Nephron (organoid): ENCODE results near the gene GRM5.

Experiments used
- H3K27ac Mint-ChIP-seq, 3 experiments: 2 replicates each; pipeline ENCODE4 v1.8.0; 2020; ENCODE audit warnings: mixed read lengths in 3 of 3, mild to moderate bottlenecking in 2 of 3, moderate library complexity in 1 of 3
- H3K27me3 Mint-ChIP-seq: 2 replicates; pipeline ENCODE4 v1.8.0; 2021; ENCODE audit warnings: low read depth, mild to moderate bottlenecking, moderate library complexity, mixed read lengths
- H3K36me3 Mint-ChIP-seq: 2 replicates; pipeline ENCODE4 v1.8.0; 2020; ENCODE audit warnings: low read depth, mixed read lengths
- H3K4me1 Mint-ChIP-seq: 2 replicates; pipeline ENCODE4 v1.8.0; 2020; ENCODE audit warnings: mixed read lengths
- H3K4me3 Mint-ChIP-seq, 3 experiments: 2 replicates each; pipeline ENCODE4 v1.8.0; 2020; ENCODE audit warnings: mild to moderate bottlenecking in 3 of 3, mixed read lengths in 3 of 3, moderate library complexity in 2 of 3
- H3K9me3 Mint-ChIP-seq: 2 replicates; pipeline ENCODE4 v1.8.0; 2020; ENCODE audit warnings: mixed read lengths
- CTCF ChIP-seq, 3 experiments: fragments of 200-600 bp; sonication (generic); IDR thresholded peaks; one replicate each; pipeline ENCODE4 v1.5.0; 2021; ENCODE audit warnings: antibody characterized with exemption in 3 of 3; ENCODE audit not compliant: unreplicated experiment in 3 of 3

GRM5 gene

DNA sequence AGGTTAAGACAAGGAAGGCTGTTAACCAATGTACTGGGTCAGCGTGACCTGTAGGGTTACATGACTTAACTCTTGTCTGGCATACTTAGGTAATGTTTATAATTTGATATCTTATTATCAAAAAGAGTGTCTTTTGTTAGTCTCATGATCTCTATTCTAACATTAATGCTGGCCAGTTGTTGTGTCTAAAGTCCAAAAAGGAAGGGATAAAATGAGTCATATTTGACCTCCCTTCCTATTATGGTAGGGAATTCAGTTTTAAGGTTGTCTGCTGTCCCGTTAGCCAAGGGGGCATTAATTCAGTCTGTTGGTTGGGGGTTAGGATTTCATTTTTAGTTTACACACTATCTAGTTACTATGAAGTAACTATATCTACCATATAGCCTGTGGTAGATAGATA is 364.0 kb downstream of the GRM5 start:
- no peaks in the 10 kb centered on the region for H3K9me3 Mint-ChIP-seq
- H3K27me3 Mint-ChIP-seq, result no peaks in the 10 kb centered on the region
- H3K27ac Mint-ChIP-seq, result no peak overlapping the region
- no peak overlapping the region for H3K4me3 Mint-ChIP-seq
- H3K4me1 Mint-ChIP-seq, result no peaks in the 10 kb centered on the region
- H3K36me3 Mint-ChIP-seq, result no peaks in the 10 kb centered on the region
- no peak for TF ChIP-seq CTCF (IDR thresholded peaks at IDR 0.05; ENCODE audit: unreplicated experiment in 3 of 3)

DNA sequence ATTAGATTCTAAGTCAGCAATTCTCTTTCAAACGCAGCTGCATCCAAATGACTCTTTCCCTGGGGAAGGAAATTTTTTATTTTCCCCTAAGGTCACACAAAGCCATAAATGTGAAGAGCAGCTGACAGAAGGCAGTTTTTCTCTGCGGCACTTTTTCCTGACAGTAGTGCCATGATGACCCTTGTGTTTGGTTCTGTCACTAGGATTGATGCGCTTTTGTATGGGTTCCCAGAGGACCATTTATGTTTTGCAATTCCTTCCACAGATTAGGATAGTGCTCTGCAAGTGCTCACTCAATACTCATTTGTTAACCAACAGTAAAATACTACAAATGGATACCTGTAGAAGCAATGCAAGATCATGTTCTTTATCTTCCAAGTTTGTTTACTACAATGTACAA is 368.6 kb downstream of the GRM5 start:
- Mint-ChIP-seq H3K4me1 (peaks cover 5% of the 10 kb centered on the region), H3K9me3 (no peaks in the 10 kb centered on the region), H3K27me3 (no peaks in the 10 kb centered on the region), H3K27ac (no peak overlapping the region), H3K36me3 (no peaks in the 10 kb centered on the region), H3K4me3 (no peak overlapping the region)
- TF ChIP-seq CTCF (IDR thresholded peaks at IDR 0.05; ENCODE audit: unreplicated experiment in 3 of 3), result no peak

DNA sequence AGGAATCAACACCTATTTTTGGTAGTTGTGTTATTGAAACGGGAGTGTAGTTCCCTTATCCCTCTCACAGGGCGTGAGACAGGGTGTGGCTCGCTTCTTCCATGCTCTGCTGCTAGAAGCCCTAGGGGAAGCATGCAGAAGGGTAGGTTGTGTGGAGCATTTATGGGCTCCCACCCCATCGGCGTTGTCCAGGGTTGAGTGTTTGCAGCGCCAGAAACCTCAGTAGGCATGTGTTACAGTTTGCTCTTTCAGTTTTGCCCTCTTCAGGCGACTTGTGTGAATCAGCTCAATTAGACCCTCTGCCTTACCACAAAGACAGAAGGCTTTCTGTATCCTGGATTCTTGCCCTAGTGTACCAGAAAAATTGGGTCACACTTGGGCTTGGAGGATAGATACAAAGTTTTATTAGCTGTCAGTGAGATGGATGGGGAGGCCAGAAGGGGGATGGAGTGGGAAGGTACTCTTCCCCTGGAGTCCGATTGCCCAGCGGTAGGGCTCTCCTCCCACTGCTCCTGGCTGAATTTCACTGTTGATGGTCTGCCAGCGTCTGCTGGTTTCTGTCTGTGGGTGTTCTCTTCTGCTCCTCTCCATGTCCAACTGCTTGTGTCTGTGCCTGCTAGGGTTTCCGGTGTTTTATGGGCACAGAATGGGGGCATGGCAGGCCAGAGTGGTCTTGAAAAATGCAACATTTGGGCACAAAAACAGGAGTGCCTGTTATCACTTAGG is 369.9 kb downstream of the GRM5 start:
- Mint-ChIP-seq H3K27ac (no peak overlapping the region), H3K36me3 (no peaks in the 10 kb centered on the region), H3K4me1 (peaks cover 5% of the 10 kb centered on the region), H3K4me3 (no peak overlapping the region), H3K9me3 (no peaks in the 10 kb centered on the region), H3K27me3 (peaks cover 2% of the 10 kb centered on the region)
- no peak for TF ChIP-seq CTCF (IDR thresholded peaks at IDR 0.05; ENCODE audit: unreplicated experiment in 3 of 3)

- Mint-ChIP-seq H3K27ac (no peak overlapping the region), H3K27me3 (peaks cover 11% of the 10 kb centered on the region)
- TF ChIP-seq CTCF (IDR thresholded peaks at IDR 0.05; ENCODE audit: unreplicated experiment in 3 of 3), result no peak
Observed at GRCh38 chr11:88692306-88693086, 373.3 kb downstream of the GRM5 start.

DNA sequence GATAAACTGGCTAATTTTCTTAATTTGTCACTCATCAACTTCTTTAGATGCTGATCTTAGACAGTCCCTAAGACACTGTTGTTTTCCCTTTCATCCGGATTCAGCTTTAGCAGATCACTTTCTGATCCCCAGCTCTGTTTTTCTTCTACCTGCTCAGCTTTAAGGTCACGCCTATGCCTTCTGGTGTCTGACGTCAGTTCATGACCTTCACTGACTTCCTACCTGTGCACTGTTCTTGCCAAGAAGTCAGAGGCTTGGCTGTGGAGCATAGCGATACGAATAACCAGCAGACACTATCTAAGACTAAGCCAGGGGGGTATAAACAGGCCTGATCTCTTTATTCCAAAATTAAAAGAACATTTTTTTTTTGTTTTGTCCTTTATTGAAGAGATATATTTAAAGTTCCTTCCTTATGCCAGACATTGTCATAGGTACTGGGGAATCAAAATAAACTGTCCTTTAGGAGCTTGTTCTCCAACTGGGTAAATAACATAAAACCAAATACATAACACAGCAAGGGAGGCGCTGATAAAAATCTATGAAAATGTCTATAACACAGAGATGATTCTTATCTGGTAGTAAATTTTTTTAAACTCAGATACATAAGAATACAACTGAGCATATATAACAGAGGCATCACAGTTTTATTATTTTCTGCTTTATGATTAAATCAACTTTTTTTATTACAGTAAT is 376.1 kb downstream of the GRM5 start:
- Mint-ChIP-seq H3K27ac (no peak overlapping the region), H3K27me3 (peaks cover 11% of the 10 kb centered on the region), H3K36me3 (no peaks in the 10 kb centered on the region), H3K4me1 (no peaks in the 10 kb centered on the region), H3K4me3 (no peak overlapping the region), H3K9me3 (peaks cover 3% of the 10 kb centered on the region)
- TF ChIP-seq CTCF (IDR thresholded peaks at IDR 0.05; ENCODE audit: unreplicated experiment in 3 of 3), result no peak

More at GRCh38 chr11:88692306-88693086, 373.3 kb downstream of the GRM5 start:
- Mint-ChIP-seq H3K36me3 (no peaks in the 10 kb centered on the region), H3K4me3 (no peak overlapping the region), H3K4me1 (peaks cover 5% of the 10 kb centered on the region), H3K9me3 (no peaks in the 10 kb centered on the region)
